Neuronal stem cell (in vitro differentiated cells): Measurements from ENCODE around the gene ITGB3BP.

Experiments used
- DNase-seq: peaks from one replicate; pipeline ENCODE4 v3.0.0-alpha.2; 2013; ENCODE audit warnings: low spot score
- H2AFZ ChIP-seq: one replicate; pipeline ENCODE4 v1.6.1; 2013; ENCODE audit warnings: mild to moderate bottlenecking, low read length, inconsistent platforms
- H2AK5ac ChIP-seq: 2 replicates; pipeline ENCODE4 v1.6.1; 2013; ENCODE audit warnings: low read depth, mild to moderate bottlenecking, inconsistent platforms, low read length, moderate library complexity, mixed read lengths
- H2BK120ac ChIP-seq: 2 replicates; pipeline ENCODE4 v1.6.1; 2013; ENCODE audit warnings: low read depth, mild to moderate bottlenecking, inconsistent platforms, low read length, moderate library complexity, mixed read lengths
- H2BK12ac ChIP-seq: one replicate; pipeline ENCODE4 v1.6.1; 2013; ENCODE audit warnings: low read length, inconsistent platforms
- H2BK15ac ChIP-seq: 2 replicates; pipeline ENCODE4 v1.6.1; 2013; ENCODE audit warnings: mild to moderate bottlenecking, low read length, inconsistent platforms, mixed read lengths
- H2BK5ac ChIP-seq: one replicate; pipeline ENCODE4 v1.6.1; 2013; ENCODE audit warnings: inconsistent platforms, mild to moderate bottlenecking, low read length, moderate library complexity
- H3K14ac ChIP-seq: one replicate; pipeline ENCODE4 v1.6.1; 2013; ENCODE audit warnings: low read length, inconsistent platforms
- H3K18ac ChIP-seq: 2 replicates; pipeline ENCODE4 v1.6.1; 2013; ENCODE audit warnings: low read length, inconsistent platforms
- H3K23ac ChIP-seq: 2 replicates; pipeline ENCODE4 v1.6.1; 2013; ENCODE audit warnings: low read depth, mild to moderate bottlenecking, mixed read lengths, low read length, inconsistent platforms; ENCODE audit not compliant: poor library complexity
- H3K27ac ChIP-seq: replicated peaks from 3 replicates; pipeline ENCODE4 v1.5.1; 2013; ENCODE audit warnings: low read length, inconsistent platforms
- H3K27me3 ChIP-seq, 3 experiments: 2 replicates each; pipeline ENCODE4 v1.6.1; 2013; ENCODE audit warnings: low read length in 3 of 3, mild to moderate bottlenecking in 2 of 3, inconsistent platforms in 1 of 3, low read depth in 1 of 3, mixed read lengths in 1 of 3, moderate library complexity in 1 of 3; ENCODE audit not compliant: control insufficient read depth in 3 of 3, insufficient read depth in 3 of 3
- H3K36me3 ChIP-seq, 2 donors: replicated peaks in 1 of 2; 2 replicates each; pipeline ENCODE4 v1.6.1; 2013; ENCODE audit warnings: low read length in 2 of 2; ENCODE audit not compliant: control insufficient read depth in 2 of 2, insufficient read depth in 2 of 2
- H3K4ac ChIP-seq: 2 replicates; pipeline ENCODE4 v1.6.1; 2013; ENCODE audit warnings: inconsistent platforms, mild to moderate bottlenecking, low read length, moderate library complexity
- H3K4me1 ChIP-seq, 2 donors: 1 replicate in 1 of 2; 2 replicates in 1 of 2; pipeline ENCODE4 v1.6.1; 2013; ENCODE audit warnings: low read length in 2 of 2, low read depth in 1 of 2; ENCODE audit not compliant: control insufficient read depth in 2 of 2, insufficient read depth in 1 of 2
- H3K4me2 ChIP-seq: one replicate; pipeline ENCODE4 v1.6.1; 2013; ENCODE audit warnings: mild to moderate bottlenecking, low read length, inconsistent platforms; ENCODE audit not compliant: insufficient read depth, poor library complexity, severe bottlenecking
- H3K4me3 ChIP-seq, 2 donors: 2 replicates each; pipeline ENCODE4 v1.5.1; 2013; ENCODE audit warnings: low read length in 2 of 2, mild to moderate bottlenecking in 2 of 2, inconsistent platforms in 1 of 2, moderate library complexity in 1 of 2
- H3K79me1 ChIP-seq: one replicate; pipeline ENCODE4 v1.6.1; 2013; ENCODE audit warnings: low read depth, mild to moderate bottlenecking, inconsistent platforms, low read length, moderate library complexity
- H3K9ac ChIP-seq: one replicate; pipeline ENCODE4 v1.6.1; 2013; ENCODE audit warnings: mild to moderate bottlenecking, low read depth, low read length, inconsistent platforms; ENCODE audit not compliant: poor library complexity
- H3K9me3 ChIP-seq, 2 donors: replicated peaks in 1 of 2; 2 replicates each; pipeline versions ENCODE3 to v1.6.1; 2013; ENCODE audit warnings: low read length in 2 of 2, mild to moderate bottlenecking in 2 of 2, inconsistent platforms in 1 of 2, low read depth in 1 of 2, mixed read lengths in 1 of 2, moderate library complexity in 1 of 2; ENCODE audit not compliant: control insufficient read depth in 2 of 2, insufficient read depth in 1 of 2
- H4K8ac ChIP-seq: one replicate; pipeline ENCODE4 v1.6.1; 2013; ENCODE audit warnings: low read depth, mild to moderate bottlenecking, inconsistent platforms, low read length, moderate library complexity
- H4K91ac ChIP-seq: one replicate; pipeline ENCODE4 v1.6.1; 2013; ENCODE audit warnings: low read length, low read depth, mild to moderate bottlenecking, inconsistent platforms; ENCODE audit not compliant: poor library complexity
- WGBS, 2 donors: extraction: QIAGEN DNeasy Blood & Tissue Kit; methylation state at CpG; one replicate each; pipeline ENCODE4 v1.1.7; 2013; ENCODE audit warnings: missing lambda C conversion rate in 2 of 2, mixed read lengths in 1 of 2; ENCODE audit not compliant: insufficient read length in 2 of 2, insufficient replicate concordance in 1 of 2; ENCODE audit errors: extremely low coverage in 2 of 2; 5-methylcytosine and 5-hydroxymethylcytosine counted together

Gene ITGB3BP

DNA sequence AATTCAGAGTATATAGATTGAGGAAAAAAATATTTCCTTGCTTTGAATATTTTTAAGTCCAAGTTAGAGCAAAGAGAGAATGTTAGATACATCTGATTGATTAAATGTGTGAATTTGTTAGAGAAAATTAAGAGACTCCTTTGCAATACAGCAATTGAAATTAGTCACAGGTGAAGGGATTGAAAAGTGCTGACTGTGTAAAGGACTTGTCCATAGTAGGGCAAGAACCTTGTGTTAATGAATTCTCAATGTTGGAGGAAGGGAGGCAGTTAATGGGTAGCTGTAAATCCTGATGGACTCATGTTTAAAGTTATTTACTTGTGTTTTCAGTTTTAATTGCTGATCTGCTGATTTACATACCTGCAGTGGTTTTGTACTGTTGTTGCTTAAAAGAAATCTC lies 117.0 kb downstream of the ITGB3BP start:
- Histone ChIP-seq H3K23ac (no peak overlapping the region), H3K4me2 (no peak overlapping the region), H2BK12ac (no peak overlapping the region), H3K4ac (no peak overlapping the region), H3K36me3 (peaks cover 0 to 40% of the 10 kb centered on the region in 2 donors), H3K9ac (no peak overlapping the region), H2AFZ (no peak overlapping the region), H2BK5ac (no peak overlapping the region), H4K91ac (no peak overlapping the region), H2AK5ac (no peak overlapping the region), H3K27me3 (no peaks in the 10 kb centered on the region), H3K79me1 (no peaks in the 10 kb centered on the region), H3K4me1 (no peaks in the 10 kb centered on the region), H3K14ac (no peak overlapping the region), H4K8ac (no peak overlapping the region), H2BK120ac (no peak overlapping the region), H2BK15ac (no peak overlapping the region), H3K4me3 (no peak overlapping the region), H3K18ac (no peak overlapping the region), H3K9me3 (no peaks in the 10 kb centered on the region), H3K27ac (no peak overlapping the region)
- DNase-seq = no peak

DNA sequence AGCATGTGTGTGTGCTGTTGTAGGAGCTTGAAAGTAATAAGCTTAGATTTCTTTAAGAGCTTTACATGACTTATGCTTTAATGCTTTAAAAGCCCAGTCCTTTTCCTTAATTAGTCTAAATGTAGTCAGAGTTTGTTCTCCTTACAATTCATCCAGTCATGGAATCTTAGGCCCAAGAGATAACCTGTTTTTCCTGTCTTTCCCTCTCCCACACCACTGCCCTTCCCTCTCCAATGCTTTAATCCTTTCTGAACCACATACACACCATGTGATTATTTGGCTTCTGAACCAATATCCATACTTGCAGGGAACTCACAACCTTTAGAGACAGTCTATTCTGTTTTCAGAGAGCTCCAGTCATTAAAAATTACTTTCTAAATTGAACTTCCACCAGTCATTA lies 118.0 kb downstream of the ITGB3BP start:
- H3K4me3 ChIP-seq = no peak overlapping the region
- H3K4me1 ChIP-seq = no peaks in the 10 kb centered on the region
- H3K36me3 ChIP-seq = peaks cover 0 to 44% of the 10 kb centered on the region in 2 donors
- H3K4ac ChIP-seq = no peak overlapping the region
- no peak overlapping the region for H2BK12ac ChIP-seq
- no peak overlapping the region for H2BK15ac ChIP-seq
- H2BK5ac ChIP-seq = no peak overlapping the region
- H3K18ac ChIP-seq = no peak overlapping the region
- no peak overlapping the region for H3K27ac ChIP-seq
- H3K14ac ChIP-seq = no peak overlapping the region
- H3K9me3 ChIP-seq = no peaks in the 10 kb centered on the region
- no peaks in the 10 kb centered on the region for H3K79me1 ChIP-seq
- H3K9ac ChIP-seq = no peak overlapping the region
- H4K91ac ChIP-seq = no peak overlapping the region
- no peak overlapping the region for H3K4me2 ChIP-seq
- no peak overlapping the region for H3K23ac ChIP-seq
- no peaks in the 10 kb centered on the region for H3K27me3 ChIP-seq
- H2BK120ac ChIP-seq = no peak overlapping the region
- no peak overlapping the region for H4K8ac ChIP-seq
- no peak overlapping the region for H2AFZ ChIP-seq
- no peak for DNase-seq
- no peak overlapping the region for H2AK5ac ChIP-seq

DNA sequence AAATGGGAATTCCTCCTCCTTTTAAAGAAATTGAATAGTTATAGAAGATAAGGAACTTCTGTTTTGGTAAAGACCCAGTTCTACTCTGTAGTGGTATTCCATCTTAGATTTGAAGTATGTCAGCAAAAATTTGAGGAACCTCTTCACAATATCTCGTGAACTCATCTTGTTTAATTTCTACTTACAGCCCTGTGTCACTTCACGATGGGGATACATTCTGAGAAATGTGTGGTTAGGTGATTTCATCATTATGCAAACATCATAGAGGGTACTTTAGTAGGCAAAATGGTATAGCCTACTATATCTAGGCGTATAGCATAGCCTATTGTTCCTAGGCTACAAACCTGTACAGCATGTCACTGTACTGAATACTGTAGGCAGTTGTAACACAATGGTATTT lies 119.6 kb downstream of the ITGB3BP start:
- Histone ChIP-seq H2AFZ (no peak overlapping the region), H3K27ac (no peak overlapping the region), H4K91ac (no peak overlapping the region), H3K14ac (no peak overlapping the region), H4K8ac (no peak overlapping the region), H2BK120ac (no peak overlapping the region), H2BK15ac (no peak overlapping the region), H3K4me1 (no peaks in the 10 kb centered on the region), H3K36me3 (peaks cover 0 to 46% of the 10 kb centered on the region in 2 donors), H2BK5ac (no peak overlapping the region), H3K9ac (no peak overlapping the region), H3K27me3 (no peaks in the 10 kb centered on the region), H2BK12ac (no peak overlapping the region), H3K4ac (no peak overlapping the region), H2AK5ac (no peak overlapping the region), H3K9me3 (no peaks in the 10 kb centered on the region), H3K4me3 (no peak overlapping the region), H3K23ac (no peak overlapping the region), H3K79me1 (no peaks in the 10 kb centered on the region), H3K4me2 (no peak overlapping the region), H3K18ac (no peak overlapping the region)
- DNase-seq = no peak
- WGBS, 2 donors = no CpG with 5 or more reads among the region's 3 CpGs

DNA sequence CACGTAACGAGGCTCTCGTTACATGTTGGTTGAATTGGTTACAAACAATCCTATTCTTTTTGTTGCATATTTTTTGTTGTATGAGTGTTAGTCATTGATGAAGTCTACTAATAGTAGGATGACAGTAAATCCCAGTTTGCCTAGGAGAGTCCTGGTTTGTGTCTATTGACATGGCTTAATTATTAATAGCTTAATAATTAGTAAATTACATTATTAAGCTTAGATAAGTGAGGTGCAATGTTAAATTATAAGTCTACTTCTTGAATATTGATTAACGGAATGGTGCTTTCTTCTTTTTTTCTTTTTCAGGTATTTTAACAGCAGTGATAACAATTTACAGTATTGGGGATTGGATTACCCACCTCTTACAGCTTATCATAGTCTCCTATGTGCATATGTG lies 121.1 kb downstream of the ITGB3BP start:
- H3K23ac ChIP-seq = no peak overlapping the region
- H3K4me2 ChIP-seq = no peak overlapping the region
- H3K9ac ChIP-seq = no peak overlapping the region
- H3K27me3 ChIP-seq = no peaks in the 10 kb centered on the region
- H2BK5ac ChIP-seq = no peak overlapping the region
- H3K4me3 ChIP-seq = no peak overlapping the region
- no peak overlapping the region for H2BK120ac ChIP-seq
- no peak overlapping the region for H3K4ac ChIP-seq
- no peak overlapping the region for H2BK12ac ChIP-seq
- no peak overlapping the region for H4K91ac ChIP-seq
- H3K27ac ChIP-seq = no peak overlapping the region
- H4K8ac ChIP-seq = no peak overlapping the region
- H3K9me3 ChIP-seq = no peaks in the 10 kb centered on the region
- DNase-seq = no peak
- no peak overlapping the region for H3K18ac ChIP-seq
- H3K79me1 ChIP-seq = no peaks in the 10 kb centered on the region
- H2AK5ac ChIP-seq = no peak overlapping the region
- H3K4me1 ChIP-seq = no peaks in the 10 kb centered on the region
- no peak overlapping the region for H3K14ac ChIP-seq
- H2BK15ac ChIP-seq = no peak overlapping the region
- H3K36me3 ChIP-seq = peaks cover 0 to 41% of the 10 kb centered on the region in 2 donors
- WGBS, 2 donors = no CpG with 5 or more reads among the region's 4 CpGs
- H2AFZ ChIP-seq = no peak overlapping the region
